Amniotic stem cell (primary cell): ENCODE results near the gene TBX15.

Source experiments
- DNase-seq: peaks from one replicate; lab custom pipeline; 2025; lab: John Stamatoyannopoulos, UW

Gene TBX15

DNA sequence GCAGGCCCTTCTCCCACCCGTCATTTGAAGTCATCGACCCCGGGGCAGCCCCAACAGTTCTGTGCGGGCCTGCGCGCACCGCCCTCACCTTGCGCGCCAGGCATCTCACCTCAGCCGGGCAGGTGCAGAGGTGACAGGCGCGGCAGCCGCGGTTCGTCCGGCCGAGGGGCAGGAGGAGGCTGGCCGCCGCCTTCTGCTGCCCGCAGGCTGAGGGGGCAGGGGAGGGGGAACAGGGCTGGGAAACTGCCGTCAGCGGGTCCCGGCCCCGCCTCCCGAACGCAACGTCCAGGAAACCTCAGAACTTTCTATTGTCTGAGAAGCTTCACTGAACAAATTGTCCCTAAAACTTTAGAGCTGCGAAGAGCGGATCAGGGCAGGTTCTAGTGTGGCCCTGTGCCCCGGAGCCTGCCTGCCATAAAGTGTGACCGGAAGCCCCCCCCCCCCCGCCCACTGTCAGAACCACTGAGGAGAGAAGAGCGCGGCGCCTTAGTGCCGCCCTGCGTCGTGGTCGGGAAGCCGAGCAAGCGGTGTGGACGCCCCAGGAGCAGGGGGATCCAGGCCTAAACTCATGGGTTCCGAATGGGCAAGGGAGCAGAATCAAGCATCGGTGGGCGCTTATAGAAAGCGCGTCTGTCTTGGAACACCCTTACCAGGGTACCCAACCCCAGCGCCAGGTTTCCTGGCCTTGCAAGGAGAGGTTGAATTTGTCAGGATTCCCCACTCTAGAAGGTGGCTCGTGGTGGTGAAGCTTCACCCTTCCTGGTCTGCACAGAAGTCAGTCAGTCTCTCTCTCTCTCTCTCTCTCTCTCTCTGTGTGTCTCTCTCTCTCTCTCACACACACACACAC, 13.3 kb upstream of the TBX15 start:
- no peak for DNase-seq

DNA sequence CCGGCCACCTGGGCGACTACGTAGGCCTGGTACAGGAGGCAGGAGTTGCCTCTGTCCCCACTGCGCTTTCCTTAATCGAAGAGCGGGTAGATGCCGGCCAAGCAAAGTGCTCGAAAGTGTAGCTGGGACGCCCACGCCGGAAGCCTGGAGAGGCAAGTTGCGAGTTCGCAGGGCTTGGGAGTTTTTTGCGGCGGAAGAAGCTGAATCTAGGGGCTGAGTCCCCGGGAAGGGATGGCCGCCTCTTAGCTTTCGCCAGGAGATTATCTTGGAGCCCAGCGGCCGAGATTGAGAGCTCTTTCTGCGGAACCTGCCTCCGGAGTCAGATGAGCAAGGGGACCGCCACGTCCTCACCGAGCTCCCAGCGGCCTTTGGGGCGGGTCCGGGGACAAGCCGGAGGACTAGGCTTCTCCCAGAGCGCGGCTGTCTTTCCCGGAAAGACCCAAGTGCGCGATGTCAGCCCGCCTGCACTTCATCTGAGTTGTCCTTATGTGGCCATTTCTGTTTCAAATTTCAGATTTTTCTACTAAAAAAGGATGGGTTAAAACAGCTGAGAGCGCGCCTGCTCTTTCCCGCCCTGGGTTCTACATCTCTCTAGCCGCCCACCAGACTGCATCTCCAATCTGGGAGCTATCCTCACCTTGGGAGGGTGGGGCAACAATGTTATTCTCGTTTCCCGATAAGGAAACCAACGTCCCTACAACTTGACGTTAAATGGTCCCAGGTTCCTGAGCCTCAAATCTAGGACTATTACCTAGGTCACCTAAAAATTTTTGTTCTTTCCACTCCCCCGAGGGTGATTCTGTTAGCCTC, 12.4 kb upstream of the TBX15 start:
- DNase-seq: no peak

- no peak for DNase-seq
Observed at GRCh38 chr1:118999348-119000071, 11.4 kb upstream of the TBX15 start.

DNA sequence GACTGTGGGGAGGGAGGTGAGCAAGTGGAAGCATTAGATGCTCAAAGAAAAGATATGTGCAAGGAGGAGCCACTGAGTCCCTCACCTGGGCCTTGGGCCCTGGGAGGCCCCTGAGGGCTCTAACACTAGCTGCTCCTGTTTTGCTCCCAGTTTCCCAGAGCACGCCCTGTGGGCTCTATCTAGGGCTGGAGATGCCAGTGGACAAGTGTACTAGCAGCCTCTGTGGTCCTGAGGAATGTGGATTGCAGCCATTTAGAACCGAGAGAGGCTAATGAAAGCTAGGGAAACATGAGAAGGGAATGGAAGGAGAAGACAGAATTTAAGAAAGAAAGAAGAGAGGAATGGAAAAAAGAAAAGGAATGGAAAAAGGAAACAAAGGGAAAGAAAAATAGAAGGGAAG, 10.0 kb upstream of the TBX15 start:
- DNase-seq: no peak

DNA sequence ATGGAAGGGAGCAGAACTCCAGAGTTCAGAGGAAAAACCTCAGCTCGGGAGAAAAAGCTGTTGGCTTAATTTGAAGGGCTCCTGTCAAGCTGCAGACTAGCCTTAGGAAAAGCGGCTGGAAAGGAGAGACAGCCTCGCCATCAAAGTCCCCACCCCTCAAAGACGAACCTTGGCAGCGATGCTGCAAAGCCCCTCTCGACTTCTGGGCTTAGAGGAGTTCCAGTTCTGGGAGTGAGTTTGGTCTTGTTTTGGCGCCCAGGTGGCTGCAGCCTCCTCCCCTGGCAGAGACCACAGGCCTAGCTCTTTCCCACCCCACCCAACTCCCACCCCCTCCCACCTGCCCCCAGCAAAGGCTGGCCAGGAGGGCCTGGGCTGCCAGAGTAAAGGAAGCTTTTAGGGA, 9.1 kb upstream of the TBX15 start:
- DNase-seq: no peak

DNA sequence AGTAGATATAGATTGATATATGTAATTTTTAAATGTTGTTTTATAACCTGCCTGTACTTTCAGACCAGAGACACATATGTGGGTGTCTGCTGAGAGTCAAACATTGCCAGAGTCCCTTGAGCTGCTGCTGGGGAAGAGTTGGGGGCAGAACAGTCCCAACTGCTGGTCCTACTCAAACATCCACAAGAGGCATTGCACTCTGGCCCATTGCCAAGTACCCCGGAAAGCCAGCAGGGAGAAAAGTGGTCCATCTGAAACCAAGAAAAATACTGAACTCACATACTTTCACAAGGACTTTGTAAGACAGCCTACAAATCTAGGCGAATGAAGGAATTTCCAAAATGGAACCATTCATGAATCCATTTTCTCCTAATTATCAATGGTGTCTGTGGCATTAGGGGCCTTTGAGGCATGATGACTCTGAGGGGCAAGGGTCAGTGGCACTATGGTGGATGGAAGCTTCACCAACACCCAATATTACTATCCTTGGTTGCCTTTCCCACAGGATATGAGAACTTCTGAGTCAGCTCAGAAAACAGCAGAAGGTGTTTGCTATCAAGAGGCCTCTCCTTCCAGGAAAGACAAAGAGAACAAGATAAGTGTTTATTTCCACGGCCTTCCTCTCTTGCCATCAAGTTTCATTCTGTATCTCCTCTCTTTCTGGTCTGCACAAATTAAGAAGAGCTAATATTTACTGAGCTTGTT, 7.3 kb upstream of the TBX15 start:
- DNase-seq: no peak

DNA sequence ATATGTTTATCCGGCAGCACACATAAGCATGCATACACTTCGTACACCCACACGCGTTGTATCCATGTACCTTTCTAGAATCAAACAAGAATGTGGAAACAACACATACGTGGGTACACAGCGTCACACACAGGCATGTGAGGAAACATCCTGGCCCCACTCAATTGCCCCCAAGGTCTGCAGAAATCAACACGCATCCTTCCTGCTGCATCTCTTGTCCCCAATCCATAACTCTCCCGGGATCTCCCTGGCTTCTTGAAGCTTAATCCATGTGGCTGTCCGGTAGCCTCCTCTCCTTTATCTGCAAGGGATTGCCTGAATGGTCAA, 5.5 kb upstream of the TBX15 start:
- DNase-seq: no peak

DNA sequence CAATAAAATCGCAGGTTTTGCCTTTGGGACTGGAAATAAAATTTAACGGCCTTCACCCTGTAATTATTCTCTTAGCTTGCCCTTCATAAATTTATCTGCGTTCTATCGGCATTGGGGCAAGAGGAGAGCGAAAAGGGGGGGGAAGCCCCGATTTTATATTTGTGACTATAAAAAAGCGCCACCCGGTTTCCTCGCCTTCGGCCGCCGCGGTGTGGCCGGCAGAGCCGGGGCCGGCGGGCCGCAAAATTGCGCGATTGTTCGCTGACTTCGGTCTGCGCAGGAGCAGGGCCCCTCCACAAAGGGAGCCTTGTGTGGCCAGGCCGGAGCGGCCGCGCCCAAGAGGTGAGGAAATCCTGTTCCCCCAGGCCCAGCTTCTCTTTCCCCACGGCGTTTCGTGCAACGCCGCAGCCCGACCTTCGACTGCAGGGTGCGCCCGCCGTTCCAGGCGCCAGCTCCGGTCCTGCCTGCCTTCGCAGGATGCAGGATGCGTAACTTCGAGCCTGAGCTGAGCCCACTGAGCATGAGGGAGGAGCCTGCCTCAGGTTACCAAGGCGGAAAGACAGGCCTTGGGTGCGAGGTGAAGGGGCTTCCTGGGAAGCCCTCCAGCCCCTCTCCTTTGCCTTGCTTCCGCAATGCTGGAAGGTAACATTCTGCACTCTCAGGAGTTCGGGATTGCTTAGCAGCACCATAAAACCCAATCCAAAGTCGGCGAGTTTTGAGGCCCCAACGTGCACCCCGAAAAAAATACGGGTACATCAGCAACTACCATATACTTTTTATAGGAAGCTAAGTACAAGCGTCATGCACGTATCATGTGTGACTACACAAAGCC, 4.9 kb upstream of the TBX15 start:
- DNase-seq: no peak

- no peak for DNase-seq
Observed at GRCh38 chr1:118992237-118992825, 4.2 kb upstream of the TBX15 start.

DNA sequence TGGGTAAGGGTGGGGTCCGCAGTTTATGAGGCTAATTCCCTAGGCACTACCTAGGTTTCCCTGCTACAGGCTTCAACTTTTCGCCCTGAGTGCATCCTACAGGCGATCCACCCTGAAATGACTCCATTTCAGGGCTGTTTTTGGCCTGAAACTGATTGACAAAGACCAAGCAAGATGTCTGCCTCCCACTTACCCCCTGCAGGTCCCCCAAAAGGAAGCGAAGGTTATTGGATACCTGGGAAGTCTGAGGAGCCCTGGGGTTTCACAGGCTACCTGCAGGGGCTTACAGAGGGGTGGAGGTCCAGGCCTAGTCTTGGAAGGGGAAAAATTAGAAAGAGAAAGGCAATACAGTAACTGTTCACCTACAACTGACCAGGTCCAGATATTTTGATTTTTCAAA, 3.3 kb upstream of the TBX15 start:
- DNase-seq: no peak

DNA sequence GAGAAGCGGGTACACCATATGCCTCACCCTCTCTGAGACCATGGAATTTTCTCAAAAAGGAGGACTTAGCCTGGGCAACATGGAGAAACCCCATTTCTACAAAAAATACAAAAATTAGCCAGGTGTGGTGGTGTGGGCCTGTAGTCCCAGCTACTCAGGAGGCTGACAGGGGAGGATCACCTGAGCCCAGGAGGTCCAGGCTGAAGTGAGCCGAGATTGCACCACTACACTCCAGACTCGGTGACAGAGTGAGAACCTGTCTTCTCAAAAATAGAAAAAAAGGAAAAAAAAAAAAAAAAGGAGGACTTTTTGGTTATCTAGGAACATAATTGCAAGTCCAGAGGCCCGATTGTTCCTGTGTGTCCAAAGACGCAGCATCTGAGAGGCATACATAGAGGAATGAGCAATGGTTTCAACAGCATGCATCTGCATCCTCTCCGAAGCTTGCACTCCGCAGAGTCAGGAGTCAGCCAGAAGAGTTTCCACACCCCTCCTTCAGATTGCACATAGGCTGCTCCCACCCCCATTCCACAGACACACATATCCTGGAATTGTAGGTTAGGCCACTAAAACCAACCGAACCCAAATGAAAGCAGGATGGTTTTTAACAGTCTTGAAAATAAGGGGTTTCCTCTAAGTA, 2.5 kb upstream of the TBX15 start:
- DNase-seq: no peak

- no peak for DNase-seq
Observed at GRCh38 chr1:118989878-118990378, 1.8 kb upstream of the TBX15 start.

DNA sequence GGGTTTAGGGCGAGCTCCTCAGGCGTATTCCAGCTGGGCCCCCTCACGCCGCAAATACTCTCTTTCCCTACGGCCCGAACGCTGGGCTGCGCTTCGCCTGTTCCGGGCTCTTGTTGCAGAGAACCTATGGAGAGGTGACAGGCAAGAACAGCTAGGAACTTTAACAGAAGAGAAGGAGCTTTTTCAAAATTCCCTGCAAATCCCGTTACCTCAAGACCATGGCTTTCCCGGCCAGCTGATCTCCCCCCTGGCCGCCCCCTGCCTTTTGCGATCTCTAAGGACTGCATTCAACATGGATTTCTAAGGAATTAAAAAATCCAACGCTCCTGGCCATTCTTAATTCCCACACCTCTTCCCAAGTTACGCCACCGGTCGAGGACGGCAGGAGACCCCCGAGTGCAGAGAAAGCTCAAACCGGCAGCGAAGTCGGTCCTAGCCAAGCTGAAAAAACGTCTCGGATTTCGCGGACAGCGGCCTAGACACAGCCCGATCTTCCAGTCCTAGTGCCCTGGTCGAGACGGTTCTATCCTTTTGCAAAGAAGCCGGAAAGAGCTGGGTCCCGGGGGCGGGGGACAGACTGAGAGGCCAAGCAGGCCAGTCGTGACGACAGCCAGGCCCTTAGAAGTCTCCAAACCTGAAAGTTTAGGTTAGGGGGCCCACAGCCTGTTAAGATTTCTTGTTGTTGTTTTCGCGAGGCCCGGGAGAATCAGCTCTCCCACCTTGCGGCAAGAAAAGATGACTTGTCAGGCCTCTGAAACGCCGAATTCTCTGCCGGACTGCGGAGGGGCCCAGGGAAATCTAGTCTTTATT, 1.1 kb upstream of the TBX15 start:
- DNase-seq: no peak

DNA sequence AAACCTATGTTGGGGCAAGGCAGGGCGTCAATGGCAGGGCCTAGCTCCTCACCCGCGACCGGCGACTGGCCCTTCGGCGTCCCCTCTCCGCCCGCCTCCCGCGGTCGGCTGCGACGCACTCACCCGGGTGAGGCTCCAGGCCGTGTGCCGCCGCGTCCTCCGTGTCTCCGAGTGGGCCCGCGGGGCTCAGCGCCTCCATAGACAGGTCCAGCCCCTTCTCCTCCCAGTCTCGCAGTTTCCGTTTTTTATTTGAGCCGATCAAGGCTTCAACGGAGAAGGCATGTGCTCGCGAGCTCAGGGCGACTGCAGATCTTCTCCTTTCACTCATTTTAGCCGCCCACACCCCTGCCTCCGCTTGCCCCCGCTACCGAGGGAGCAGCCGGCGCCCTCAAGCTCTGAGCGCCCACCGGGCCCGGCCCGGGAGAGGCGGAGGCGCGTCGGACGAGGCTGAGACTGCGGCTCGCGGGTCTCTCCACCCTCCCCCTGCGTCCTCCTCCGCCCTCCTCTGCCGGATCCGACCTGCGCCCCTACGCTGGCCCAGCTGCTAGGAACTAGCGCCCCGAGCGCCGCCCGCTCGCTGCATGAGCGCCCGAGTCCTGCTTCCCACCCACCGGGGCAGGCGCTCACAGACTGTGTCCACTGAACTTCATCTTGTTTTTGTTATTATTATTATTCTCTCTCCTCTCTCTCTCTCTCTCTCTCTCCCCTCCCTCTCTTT, 516 bp downstream of the TBX15 start:
- DNase-seq: no peak

GRCh38 chr1:118986555-118987467, 1.3 kb downstream of the TBX15 start:
- no peak for DNase-seq

GRCh38 chr1:118985640-118986554, 2.2 kb downstream of the TBX15 start:
- no peak for DNase-seq
